ENCODE measurements around the gene PRDM12. TPM values are rescaled to one million over a fixed set of nuclear protein-coding genes. Genes with fewer than 3 reads are reported as not detected.

PRDM12 gene
- total RNA-seq, 1 experiment from 2014 or later, result not detected

- no peak overlapping the region for H3K14ac ChIP-seq (ENCODE audit: insufficient read depth, low read length)
- H3K79me2 ChIP-seq (ENCODE audit: insufficient read depth, low read length), result no peaks in the 10 kb centered on the region
- no peak overlapping the region for H3T11ph ChIP-seq (ENCODE audit: low read length)
- Mint-ChIP-seq H3K36me3 (ENCODE audit: insufficient read depth in 1 of 3, low read depth in 3 of 3) (peaks cover 0 to 1% (median 0%) of the 10 kb centered on the region in 3 experiments; a peak in 1 of 7 replicates), H3K4me1 (peaks cover 10 to 18% of the 10 kb centered on the region in 2 experiments), H3K27ac (no peak overlapping the region), H3K27me3 (ENCODE audit: low read depth) (peaks cover 93% of the 10 kb centered on the region), H3K9me3 (no peaks in the 10 kb centered on the region; a peak in 3 of 5 replicates), H3K4me3 (no peak overlapping the region)
- H3K23me2 ChIP-seq (ENCODE audit: insufficient read length, low read depth, low read length, poor library complexity, severe bottlenecking), result peaks cover 8% of the 10 kb centered on the region
- no peak overlapping the region for H3K23ac ChIP-seq (ENCODE audit: insufficient read length, low read depth, low read length)
- H3K27me3 ChIP-seq (ENCODE audit: insufficient read depth, low read length), result peaks cover 51% of the 10 kb centered on the region
- WGBS (ENCODE audit: extremely low coverage, insufficient read length, low lambda C conversion rate), result no CpG with 5 or more reads among the region's 13 CpGs
- no peak overlapping the region for H2BK15ac ChIP-seq (ENCODE audit: low read depth, low read length)
- no peaks in the 10 kb centered on the region for H3K9me3 ChIP-seq (ENCODE audit: control insufficient read depth, low read depth, low read length)
- H3K18ac ChIP-seq (ENCODE audit: insufficient read length, low read depth, low read length), result no peak overlapping the region
- H4K5ac ChIP-seq (ENCODE audit: insufficient read length, low read depth, low read length), result no peak overlapping the region
- H4K91ac ChIP-seq (ENCODE audit: insufficient read length, low read depth, low read length), result no peak overlapping the region
- no peaks in the 10 kb centered on the region for H3K79me1 ChIP-seq (ENCODE audit: insufficient read depth, low read depth, low read length, poor library complexity, severe bottlenecking)
- H2BK20ac ChIP-seq (ENCODE audit: low read depth, low read length, poor library complexity, severe bottlenecking), result no peak overlapping the region
- H2AFZ ChIP-seq (ENCODE audit: low read length), result no peak overlapping the region
- no peak for TF ChIP-seq CTCF (conservative IDR thresholded peaks at IDR 0.05)
- H3K56ac ChIP-seq (ENCODE audit: insufficient read length, low read depth, low read length), result no peak overlapping the region
- H2BK120ac ChIP-seq (ENCODE audit: low read depth, low read length, poor library complexity, severe bottlenecking), result no peak overlapping the region
- H4K8ac ChIP-seq (replicated peaks; ENCODE audit: insufficient read length, low read depth, low read length), result no peak overlapping the region
- H2BK12ac ChIP-seq (ENCODE audit: insufficient read length, low read depth, low read length), result no peak overlapping the region
- H3K4me2 ChIP-seq (ENCODE audit: insufficient read depth, insufficient read length, low read length), result no peak overlapping the region
- H2BK5ac ChIP-seq (ENCODE audit: insufficient read length, low read length), result no peak overlapping the region
- no peak for DNase-seq
- H3K4ac ChIP-seq (ENCODE audit: low read depth, low read length), result no peak overlapping the region
- no peaks in the 10 kb centered on the region for H4K20me1 ChIP-seq (ENCODE audit: control insufficient read depth, insufficient read depth, insufficient read length)
- no peak overlapping the region for H3K27ac ChIP-seq (ENCODE audit: insufficient read length, low read depth, low read length)
- H2AK5ac ChIP-seq (ENCODE audit: insufficient read length, low read length), result no peak overlapping the region
- H3K4me1 ChIP-seq (ENCODE audit: insufficient read depth, low read length), result no peaks in the 10 kb centered on the region; the same call in 1 of the 2 replicates
- H3K9ac ChIP-seq (ENCODE audit: extremely low read depth, insufficient read length, low read length), result no peak overlapping the region
These were observed 3.8 kb downstream of the PRDM12 start for GRCh38 chr9:130668196-130668595.
